Central memory CD8-positive, alpha-beta T cell (primary cell): ENCODE results near the gene SELENOI.
"Not testable (repeated sequence)": the region's sequence is repeated elsewhere in the genome, so short reads cannot be mapped to it uniquely, and the experiment has no call there.

Experiments used
- ATAC-seq: fragments of 150-1000 bp; cut with Tn5 transposase; replicated peaks from 2 replicates; pipeline ENCODE4 v1.10.0; 2022; ENCODE audit warnings: mild to moderate bottlenecking, moderate FRiP score, moderate number of reproducible peaks; ENCODE audit not compliant: poor library complexity, severe bottlenecking; ENCODE audit errors: extremely low read depth
- DNase-seq, 2 donors: peaks; one replicate each; pipeline ENCODE4 v3.0.0; 2021; ENCODE audit warnings: low spot score in 2 of 2
- H3K27ac Mint-ChIP-seq: one replicate; pipeline ENCODE4 v1.8.0; 2022; ENCODE audit warnings: low read depth, mild to moderate bottlenecking, moderate library complexity, mixed read lengths
- H3K27me3 Mint-ChIP-seq: one replicate; pipeline ENCODE4 v1.8.0; 2022; ENCODE audit warnings: mixed read lengths
- H3K36me3 Mint-ChIP-seq: one replicate; pipeline ENCODE4 v1.8.0; 2022; ENCODE audit warnings: mild to moderate bottlenecking, moderate library complexity, mixed read lengths; ENCODE audit not compliant: insufficient read depth
- H3K4me1 Mint-ChIP-seq: one replicate; pipeline ENCODE4 v1.8.0; 2022; ENCODE audit warnings: mixed read lengths
- H3K4me3 Mint-ChIP-seq: one replicate; pipeline ENCODE4 v1.8.0; 2022; ENCODE audit warnings: mild to moderate bottlenecking, moderate library complexity, mixed read lengths
- H3K9me3 Mint-ChIP-seq: one replicate; pipeline ENCODE4 v1.8.0; 2022; ENCODE audit warnings: mixed read lengths

Gene SELENOI

GRCh38 chr2:26345545-26346453 lies at the start of gene SELENOI:
SELENOI (plus strand) TSS chr2:26346143; CDS start chr2:26346233, 90 bp downstream.
- Mint-ChIP-seq H3K4me1 (peaks cover 35% of the 10 kb centered on the region), H3K27me3 (no peaks in the 10 kb centered on the region), H3K27ac (peak within 1 kb of the TSS; percentile 99), H3K4me3 (peak within 1 kb of the TSS; percentile 97), H3K9me3 (no peaks in the 10 kb centered on the region), H3K36me3 (peaks cover 13% of the 10 kb centered on the region)
- ATAC-seq (peak; percentile 94), DNase-seq (peak; percentile 99 to 100)

GRCh38 chr2:26297061-26297460 lies 48.9 kb upstream of the SELENOI start:
- Mint-ChIP-seq H3K4me3 (no peak overlapping the region), H3K27me3 (no peaks in the 10 kb centered on the region), H3K4me1 (no peaks in the 10 kb centered on the region), H3K36me3 (no peaks in the 10 kb centered on the region), H3K27ac (no peak overlapping the region), H3K9me3 (no peaks in the 10 kb centered on the region)
- ATAC-seq (no peak), DNase-seq (no peak)

- H3K4me3 Mint-ChIP-seq: no peak overlapping the region
- DNase-seq (no peak), ATAC-seq (no peak)
- H3K27ac Mint-ChIP-seq: no peak overlapping the region
- no peaks in the 10 kb centered on the region for H3K9me3 Mint-ChIP-seq
- H3K27me3 Mint-ChIP-seq: no peaks in the 10 kb centered on the region
- H3K4me1 Mint-ChIP-seq: no peaks in the 10 kb centered on the region
- H3K36me3 Mint-ChIP-seq: no peaks in the 10 kb centered on the region
Measured at GRCh38 chr2:26298286-26298637, 47.7 kb upstream of the SELENOI start.

DNA sequence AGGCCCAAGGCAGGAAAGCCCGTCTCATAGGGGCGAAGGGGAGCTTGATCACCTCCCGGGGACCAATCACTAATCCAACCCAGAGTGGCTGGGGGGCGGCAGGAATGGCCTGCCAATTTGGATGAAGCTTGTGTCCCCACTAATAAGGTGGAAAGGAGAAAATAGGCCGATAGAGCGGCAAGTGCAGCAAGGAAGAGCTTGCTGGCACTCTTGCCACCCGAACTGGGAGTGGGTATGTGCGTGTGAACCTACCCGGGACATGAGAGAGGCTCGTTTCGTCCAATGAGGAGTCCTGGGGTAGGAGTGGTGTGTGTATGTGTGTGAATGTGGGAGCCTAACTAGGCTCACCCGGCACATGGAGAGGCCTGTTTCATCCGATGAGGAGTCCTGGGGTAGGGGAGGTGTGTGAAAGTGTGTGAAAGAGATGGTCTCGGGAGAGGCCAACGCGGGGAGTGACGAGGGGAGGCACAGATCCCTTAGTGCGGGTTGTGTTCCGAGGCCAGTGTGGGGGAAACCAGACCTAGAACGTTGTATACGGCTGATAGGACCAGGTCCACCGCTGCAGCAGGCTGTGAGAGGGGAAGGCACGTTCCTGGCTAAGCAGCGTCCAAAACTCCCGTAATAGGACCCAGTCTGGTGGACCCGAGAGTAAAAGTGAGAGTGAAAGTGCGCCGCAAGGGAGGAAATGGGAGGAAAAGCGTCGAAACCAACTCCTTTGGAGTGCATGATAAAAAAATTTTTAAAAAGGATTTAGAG lies 47.1 kb upstream of the SELENOI start:
- H3K4me1 Mint-ChIP-seq: no peaks in the 10 kb centered on the region
- H3K36me3 Mint-ChIP-seq: no peaks in the 10 kb centered on the region
- DNase-seq: no peak
- H3K4me3 Mint-ChIP-seq: no peak overlapping the region
- peak; percentile 48 for ATAC-seq
- no peaks in the 10 kb centered on the region for H3K9me3 Mint-ChIP-seq
- H3K27ac Mint-ChIP-seq: no peak overlapping the region
- H3K27me3 Mint-ChIP-seq: no peaks in the 10 kb centered on the region

- Mint-ChIP-seq H3K36me3 (no peaks in the 10 kb centered on the region), H3K27me3 (no peaks in the 10 kb centered on the region), H3K27ac (no peak overlapping the region), H3K4me1 (no peaks in the 10 kb centered on the region), H3K9me3 (no peaks in the 10 kb centered on the region), H3K4me3 (no peak overlapping the region)
- DNase-seq (no peak), ATAC-seq (peak; percentile 60)
Measured at GRCh38 chr2:26299471-26300101, 46.4 kb upstream of the SELENOI start.

DNA sequence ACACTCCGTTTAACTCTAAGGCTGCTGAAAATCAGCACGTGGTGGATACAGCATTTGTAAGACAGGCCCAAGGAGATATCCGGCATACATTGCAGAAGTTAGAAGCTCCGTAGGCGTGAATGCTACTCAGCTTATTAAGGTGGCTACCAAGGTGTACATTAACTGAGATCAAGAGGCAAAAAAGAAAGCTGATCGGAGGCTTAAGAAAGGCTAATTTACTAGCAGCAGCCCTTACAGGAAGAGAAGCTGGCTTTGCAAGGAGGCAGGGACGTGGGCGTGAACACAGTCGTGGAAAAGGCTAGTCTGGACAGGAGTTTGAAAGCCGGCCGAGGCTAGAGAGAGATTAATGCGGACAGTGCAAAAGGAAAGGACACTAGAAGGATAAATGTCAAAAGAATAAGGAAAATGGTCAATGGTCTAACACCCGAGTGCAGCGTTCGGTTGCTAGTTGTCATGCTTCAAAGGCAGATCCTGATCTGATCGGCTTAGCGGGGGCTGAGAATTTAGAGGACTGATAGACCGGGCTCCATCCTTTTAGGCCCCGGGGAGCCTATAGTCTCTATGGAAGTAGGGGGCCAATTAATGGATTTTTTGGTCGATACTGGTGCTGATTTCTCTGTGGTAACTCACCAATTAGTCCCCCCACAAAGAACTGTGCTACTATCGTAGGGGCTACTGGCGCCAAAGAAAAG lies 45.6 kb upstream of the SELENOI start:
- no peaks in the 10 kb centered on the region for H3K4me1 Mint-ChIP-seq
- peak; percentile 27 for ATAC-seq
- no peak overlapping the region for H3K27ac Mint-ChIP-seq
- no peaks in the 10 kb centered on the region for H3K9me3 Mint-ChIP-seq
- no peaks in the 10 kb centered on the region for H3K36me3 Mint-ChIP-seq
- DNase-seq: no peak
- H3K4me3 Mint-ChIP-seq: no peak overlapping the region
- H3K27me3 Mint-ChIP-seq: no peaks in the 10 kb centered on the region

DNA sequence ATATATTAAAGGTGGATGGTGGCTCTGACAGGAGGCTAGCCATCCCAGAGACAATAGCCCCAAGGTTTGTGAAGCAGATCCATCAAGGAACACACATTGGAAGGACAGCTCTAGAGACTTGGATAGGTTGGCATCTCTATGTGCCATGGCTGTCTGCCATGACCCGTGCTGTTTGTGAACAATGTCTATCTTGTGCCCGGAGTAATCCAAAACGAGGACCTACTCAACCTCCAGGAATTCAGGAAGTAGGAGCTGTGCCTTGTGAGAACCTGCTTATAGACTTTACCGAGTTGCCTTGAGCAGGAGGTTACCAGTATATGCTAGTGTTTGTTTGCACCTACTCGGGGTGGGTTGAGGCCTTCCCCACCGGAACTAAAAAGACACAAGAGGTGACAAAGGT lies 43.1 kb upstream of the SELENOI start:
- no peak overlapping the region for H3K4me3 Mint-ChIP-seq
- ATAC-seq (no peak), DNase-seq (no peak)
- H3K36me3 Mint-ChIP-seq: no peaks in the 10 kb centered on the region
- no peaks in the 10 kb centered on the region for H3K27me3 Mint-ChIP-seq
- H3K27ac Mint-ChIP-seq: no peak overlapping the region
- H3K4me1 Mint-ChIP-seq: no peaks in the 10 kb centered on the region
- no peaks in the 10 kb centered on the region for H3K9me3 Mint-ChIP-seq

- not testable (repeated sequence) for H3K27ac Mint-ChIP-seq, H3K9me3 Mint-ChIP-seq, H3K4me1 Mint-ChIP-seq, ATAC-seq, H3K36me3 Mint-ChIP-seq, DNase-seq, H3K4me3 Mint-ChIP-seq, H3K27me3 Mint-ChIP-seq
Measured at GRCh38 chr2:26305094-26305493, 40.8 kb upstream of the SELENOI start.

- no peak for ATAC-seq
- H3K4me1 Mint-ChIP-seq: no peaks in the 10 kb centered on the region
- H3K36me3 Mint-ChIP-seq: no peaks in the 10 kb centered on the region
- H3K27me3 Mint-ChIP-seq: no peaks in the 10 kb centered on the region
- H3K9me3 Mint-ChIP-seq: no peaks in the 10 kb centered on the region
- H3K4me3 Mint-ChIP-seq: no peak overlapping the region
- H3K27ac Mint-ChIP-seq: no peak overlapping the region
- no peak for DNase-seq
Measured at GRCh38 chr2:26305540-26305939, 40.4 kb upstream of the SELENOI start.

- Mint-ChIP-seq H3K4me3 (no peak overlapping the region), H3K4me1 (no peaks in the 10 kb centered on the region)
- no peak for ATAC-seq
Measured at GRCh38 chr2:26309921-26310320, 36.0 kb upstream of the SELENOI start.

DNA sequence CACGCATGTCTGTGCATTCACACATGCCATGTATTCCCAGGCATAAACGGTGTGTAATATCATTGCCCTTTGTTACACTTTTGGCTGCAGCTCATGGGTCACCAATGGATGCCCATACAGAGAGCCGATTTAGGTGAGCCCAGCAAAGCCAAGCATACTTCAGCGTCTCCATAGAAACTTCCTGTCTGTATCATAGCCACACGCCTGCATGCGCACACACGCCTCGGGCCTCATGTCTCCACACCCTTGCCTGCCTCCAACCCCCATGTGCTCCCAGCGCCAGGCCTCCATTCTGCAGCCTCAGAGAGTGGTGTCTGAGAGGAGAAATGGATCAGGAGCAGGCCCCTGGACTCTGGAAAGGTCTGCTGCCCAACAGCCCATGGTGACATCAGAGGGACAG lies 33.5 kb upstream of the SELENOI start:
- ATAC-seq: no peak
- H3K27ac Mint-ChIP-seq: no peak overlapping the region

More at GRCh38 chr2:26309921-26310320, 36.0 kb upstream of the SELENOI start:
- Mint-ChIP-seq H3K36me3 (no peaks in the 10 kb centered on the region), H3K27me3 (no peaks in the 10 kb centered on the region), H3K9me3 (no peaks in the 10 kb centered on the region), H3K27ac (no peak overlapping the region)
- DNase-seq: no peak

DNA sequence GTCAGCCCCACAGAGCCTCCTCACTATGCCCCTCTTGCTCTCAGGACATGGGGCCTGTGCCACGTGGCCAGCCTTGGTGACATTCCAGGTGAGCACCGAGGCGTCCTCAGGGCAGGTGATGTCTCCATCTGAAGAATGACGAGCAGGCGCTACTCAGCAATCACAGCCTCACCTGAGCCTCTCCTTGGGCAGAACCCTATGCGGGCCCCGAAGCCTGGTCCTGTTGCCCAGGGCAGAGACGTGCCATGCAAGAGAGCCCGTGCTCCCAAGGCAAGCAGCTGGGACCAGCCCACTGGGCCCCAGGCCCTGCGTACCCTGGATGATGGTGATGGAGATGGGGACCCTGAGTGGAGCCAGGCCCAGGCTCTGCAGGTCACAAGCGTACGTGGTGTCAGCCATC lies 32.5 kb upstream of the SELENOI start:
- Mint-ChIP-seq H3K9me3 (no peaks in the 10 kb centered on the region), H3K36me3 (no peaks in the 10 kb centered on the region), H3K4me1 (no peaks in the 10 kb centered on the region), H3K4me3 (no peak overlapping the region), H3K27me3 (peaks cover 7% of the 10 kb centered on the region), H3K27ac (no peak overlapping the region)
- DNase-seq (no peak), ATAC-seq (no peak)

More for the DNA sequence above, 33.5 kb upstream of the SELENOI start:
- H3K4me3 Mint-ChIP-seq: no peak overlapping the region
- no peaks in the 10 kb centered on the region for H3K4me1 Mint-ChIP-seq
- H3K9me3 Mint-ChIP-seq: no peaks in the 10 kb centered on the region
- H3K27me3 Mint-ChIP-seq: peaks cover 7% of the 10 kb centered on the region
- DNase-seq: no peak
- no peaks in the 10 kb centered on the region for H3K36me3 Mint-ChIP-seq
